Effector memory CD4-positive, alpha-beta T cell (primary cell): Measurements from ENCODE around the gene SNAP25.

Experiments used
- DNase-seq, 3 donors: peaks; one replicate each; pipeline ENCODE4 v3.0.0-alpha.2; 2020
- H3K27ac ChIP-seq: 2 replicates; pipeline ENCODE4 v1.7.0; 2013; ENCODE audit warnings: mild to moderate bottlenecking, low read length, moderate library complexity; ENCODE audit not compliant: insufficient read depth, poor library complexity, severe bottlenecking
- H3K27me3 ChIP-seq: replicated peaks from 2 replicates; pipeline ENCODE4 v1.7.0; 2013; ENCODE audit warnings: mild to moderate bottlenecking, low read length; ENCODE audit not compliant: insufficient read depth, control insufficient read depth, poor library complexity, severe bottlenecking
- H3K36me3 ChIP-seq: 2 replicates; pipeline ENCODE4 v1.7.0; 2013; ENCODE audit warnings: mild to moderate bottlenecking, low read length, moderate library complexity; ENCODE audit not compliant: control insufficient read depth, insufficient read depth
- H3K4me1 ChIP-seq: 2 replicates; pipeline ENCODE4 v1.7.0; 2013; ENCODE audit warnings: low read length, mild to moderate bottlenecking; ENCODE audit not compliant: control insufficient read depth, insufficient read depth, poor library complexity, severe bottlenecking
- H3K4me3 ChIP-seq: 2 replicates; pipeline ENCODE4 v1.7.0; 2013; ENCODE audit warnings: low read length, low read depth, mild to moderate bottlenecking; ENCODE audit not compliant: insufficient read depth, poor library complexity, severe bottlenecking
- H3K9me3 ChIP-seq: 2 replicates; pipeline ENCODE4 v1.7.0; 2013; ENCODE audit warnings: mild to moderate bottlenecking, low read length, moderate library complexity; ENCODE audit not compliant: control insufficient read depth
- total RNA-seq, 3 donors: gene quantifications; one replicate each; lab custom pipeline; 2026; lab: John Stamatoyannopoulos, UW

The SNAP25 gene
- 0 to 0.09 (median 0) reads per million in 3 donors for total RNA-seq

GRCh38 chr20:10218536-10219451 is at the start of gene SNAP25:
SNAP25 (plus strand) TSS chr20:10218830; CDS start chr20:10275492, 56,662 bp downstream.
- Histone ChIP-seq H3K27ac (no peak within 1 kb of the TSS), H3K4me1 (peaks cover 4% of the 10 kb centered on the region), H3K4me3 (peak within 1 kb of the TSS; percentile 27), H3K9me3 (no peaks in the 10 kb centered on the region), H3K27me3 (peaks cover 24% of the 10 kb centered on the region), H3K36me3 (no peaks in the 10 kb centered on the region)
- peak; percentile 12 to 21 (median 20) for DNase-seq

- DNase-seq: no peak
- H3K4me3 ChIP-seq: no peak overlapping the region
- H3K36me3 ChIP-seq: no peaks in the 10 kb centered on the region
- no peaks in the 10 kb centered on the region for H3K4me1 ChIP-seq
- H3K27ac ChIP-seq: no peak overlapping the region
- H3K9me3 ChIP-seq: peaks cover 4% of the 10 kb centered on the region
- H3K27me3 ChIP-seq: peaks cover 8% of the 10 kb centered on the region
Measured at GRCh38 chr20:10169752-10170151, 48.9 kb upstream of the SNAP25 start.

DNA sequence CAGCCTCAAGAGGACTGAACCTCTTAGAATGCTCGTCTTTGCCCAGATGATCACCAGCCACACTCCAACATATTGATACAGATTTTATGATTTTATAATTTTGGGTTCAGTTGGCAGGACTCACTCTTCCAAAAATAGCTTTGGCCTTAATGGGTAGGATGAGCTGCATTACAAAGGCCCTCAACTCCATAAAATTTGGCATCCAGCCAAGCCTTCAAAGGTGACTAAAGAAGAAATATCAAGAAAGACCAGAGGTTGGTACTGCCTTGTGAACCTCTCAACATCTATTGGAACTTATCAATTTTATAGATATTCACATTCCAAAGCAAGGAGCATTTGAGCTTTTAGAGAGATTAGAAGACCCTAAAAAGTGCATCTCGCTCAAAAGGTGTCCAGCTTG is 48.4 kb upstream of the SNAP25 start:
- peaks cover 8% of the 10 kb centered on the region for H3K27me3 ChIP-seq
- H3K9me3 ChIP-seq: peaks cover 4% of the 10 kb centered on the region
- no peak overlapping the region for H3K27ac ChIP-seq
- DNase-seq: no peak
- no peaks in the 10 kb centered on the region for H3K36me3 ChIP-seq
- H3K4me3 ChIP-seq: no peak overlapping the region
- H3K4me1 ChIP-seq: no peaks in the 10 kb centered on the region

DNA sequence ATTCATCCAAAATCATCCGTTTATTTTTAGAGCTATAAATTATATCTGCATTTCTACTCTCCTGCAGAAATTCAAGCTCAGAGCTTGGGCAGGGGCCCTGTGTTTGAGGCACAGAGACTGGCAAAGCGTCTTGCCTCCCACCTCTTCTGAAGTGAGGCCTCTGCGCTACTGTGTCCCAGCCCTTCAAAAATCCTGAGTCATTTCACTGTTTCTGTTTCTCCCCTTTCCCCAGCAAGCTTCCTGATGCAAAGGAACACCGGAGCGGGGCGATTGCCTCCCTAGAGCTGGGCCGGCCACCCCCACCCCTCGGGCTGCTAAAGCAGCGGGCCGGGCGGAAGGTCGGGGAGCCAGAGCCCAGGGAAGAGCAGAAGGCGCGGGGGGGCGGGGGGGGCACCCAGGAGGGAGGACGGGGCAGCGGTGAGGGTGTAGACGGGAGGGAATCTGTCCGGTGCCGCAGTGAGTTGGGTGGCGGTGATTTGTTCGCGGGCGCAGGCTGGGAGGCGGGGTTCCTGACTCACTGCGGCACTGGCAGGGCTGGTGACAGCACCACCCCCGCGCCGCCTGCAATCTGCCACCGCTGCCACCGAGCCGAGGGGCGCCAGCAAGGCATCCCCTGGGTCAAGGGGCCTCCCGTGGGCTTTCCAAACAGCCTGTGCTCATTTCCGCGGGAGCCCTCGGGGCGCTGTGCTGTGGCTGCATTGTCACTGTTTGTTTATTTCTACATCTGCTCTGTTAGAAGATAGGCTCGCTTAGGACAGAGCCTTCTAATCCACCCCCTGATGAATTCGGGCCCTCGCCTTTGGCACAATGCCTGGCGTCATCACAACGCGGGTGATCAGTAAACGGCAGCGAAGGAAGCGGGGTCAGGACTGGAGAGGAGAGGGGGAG is 46.5 kb upstream of the SNAP25 start:
- H3K27ac ChIP-seq: no peak overlapping the region
- DNase-seq: no peak
- no peak overlapping the region for H3K4me3 ChIP-seq
- no peaks in the 10 kb centered on the region for H3K36me3 ChIP-seq
- H3K4me1 ChIP-seq: no peaks in the 10 kb centered on the region
- peaks cover 4% of the 10 kb centered on the region for H3K9me3 ChIP-seq
- peaks cover 8% of the 10 kb centered on the region for H3K27me3 ChIP-seq

- Histone ChIP-seq H3K27me3 (peaks cover 8% of the 10 kb centered on the region), H3K36me3 (no peaks in the 10 kb centered on the region), H3K9me3 (peaks cover 4% of the 10 kb centered on the region), H3K4me3 (no peak overlapping the region), H3K27ac (no peak overlapping the region), H3K4me1 (no peaks in the 10 kb centered on the region)
- DNase-seq: no peak
Measured at GRCh38 chr20:10172998-10173655, 45.5 kb upstream of the SNAP25 start.

- no peak for DNase-seq
- Histone ChIP-seq H3K27me3 (peaks cover 8% of the 10 kb centered on the region), H3K4me3 (no peak overlapping the region), H3K36me3 (no peaks in the 10 kb centered on the region), H3K27ac (no peak overlapping the region), H3K9me3 (no peaks in the 10 kb centered on the region), H3K4me1 (no peaks in the 10 kb centered on the region)
Measured at GRCh38 chr20:10174400-10174799, 44.2 kb upstream of the SNAP25 start.

GRCh38 chr20:10177326-10177725 is 41.3 kb upstream of the SNAP25 start:
- H3K4me3 ChIP-seq: no peak overlapping the region
- no peaks in the 10 kb centered on the region for H3K27me3 ChIP-seq
- no peak for DNase-seq
- no peaks in the 10 kb centered on the region for H3K4me1 ChIP-seq
- no peak overlapping the region for H3K27ac ChIP-seq
- no peaks in the 10 kb centered on the region for H3K36me3 ChIP-seq
- H3K9me3 ChIP-seq: no peaks in the 10 kb centered on the region

DNA sequence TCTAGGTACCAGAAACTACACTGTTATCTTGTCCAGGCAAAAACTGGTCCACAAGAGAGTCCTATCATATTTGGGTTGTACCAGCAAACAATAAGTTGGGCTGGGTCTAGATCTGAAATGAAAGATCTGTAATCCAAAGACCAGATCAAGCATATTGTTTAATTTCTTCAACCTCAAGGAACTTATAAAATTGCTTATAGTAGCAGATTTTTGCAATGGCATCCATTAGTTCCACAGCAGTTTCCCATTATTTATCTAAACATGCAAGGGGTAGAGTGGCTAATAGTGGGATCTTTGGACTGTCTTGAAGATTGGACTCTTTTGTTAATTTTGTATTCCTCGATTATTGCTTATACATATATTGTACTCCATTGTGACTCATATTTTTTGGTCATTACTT is 40.5 kb upstream of the SNAP25 start:
- Histone ChIP-seq H3K9me3 (no peaks in the 10 kb centered on the region), H3K4me1 (no peaks in the 10 kb centered on the region), H3K27ac (no peak overlapping the region), H3K27me3 (no peaks in the 10 kb centered on the region), H3K4me3 (no peak overlapping the region), H3K36me3 (no peaks in the 10 kb centered on the region)
- DNase-seq: no peak

GRCh38 chr20:10178727-10179313 is 39.8 kb upstream of the SNAP25 start:
- H3K27me3 ChIP-seq: no peaks in the 10 kb centered on the region
- H3K9me3 ChIP-seq: no peaks in the 10 kb centered on the region
- H3K4me3 ChIP-seq: no peak overlapping the region
- H3K27ac ChIP-seq: no peak overlapping the region
- no peak for DNase-seq
- H3K36me3 ChIP-seq: no peaks in the 10 kb centered on the region
- H3K4me1 ChIP-seq: no peaks in the 10 kb centered on the region
